Stimulated activated naive CD8-positive, alpha-beta T cell treated with anti-CD3 and anti-CD28 coated beads, Interleukin-15, Interleukin-2, amounts not matched to agents 100 U/mL and 50 U/mL, for 24 hours (primary cell): ENCODE data around the gene TRIM41.
"Not testable (repeated sequence)": the region's sequence is repeated elsewhere in the genome, so short reads cannot be mapped to it uniquely, and the experiment has no call there.

ENCODE experiments used
- ATAC-seq: fragments of 150-1000 bp; cut with Tn5 transposase; one replicate; pipeline ENCODE4 v1.10.0; 2021
- DNase-seq: peaks from one replicate; pipeline ENCODE4 v3.0.0; 2021

TRIM41 gene

DNA sequence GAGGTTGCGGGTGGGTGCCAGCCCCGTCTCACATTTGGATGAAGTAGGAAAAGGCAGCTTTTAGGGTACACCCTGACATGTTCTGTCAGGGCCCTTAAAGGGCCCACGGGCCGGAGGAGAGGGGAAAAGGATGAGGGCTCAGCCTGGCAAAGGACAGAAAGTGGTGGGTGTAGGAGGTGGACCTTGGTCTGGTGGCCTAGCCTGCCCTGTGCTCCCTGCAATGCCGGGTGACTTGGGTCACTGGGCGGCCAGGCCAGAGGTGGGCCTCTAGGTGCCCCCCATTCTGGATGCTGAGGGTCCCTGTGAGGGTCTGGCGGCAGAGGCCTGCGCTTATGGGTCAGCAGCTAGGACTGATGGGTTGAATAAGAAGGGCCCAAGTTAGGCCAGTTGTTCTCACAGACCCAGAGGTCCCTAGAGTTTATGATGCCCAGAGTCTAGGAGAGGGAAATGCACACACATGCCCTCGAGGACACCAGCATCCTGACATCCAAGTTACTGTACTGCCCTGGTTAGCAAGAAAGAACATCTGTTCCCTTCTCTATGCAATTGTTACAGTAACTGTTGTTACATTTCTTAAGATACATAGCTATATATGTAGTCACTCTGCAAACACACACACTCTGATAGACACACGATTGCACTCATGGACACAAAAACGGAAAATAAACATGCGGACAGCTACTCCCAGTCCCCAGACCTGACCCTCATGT, 30.6 kb upstream of the TRIM41 start:
- ATAC-seq: no peak
- no peak for DNase-seq

DNA sequence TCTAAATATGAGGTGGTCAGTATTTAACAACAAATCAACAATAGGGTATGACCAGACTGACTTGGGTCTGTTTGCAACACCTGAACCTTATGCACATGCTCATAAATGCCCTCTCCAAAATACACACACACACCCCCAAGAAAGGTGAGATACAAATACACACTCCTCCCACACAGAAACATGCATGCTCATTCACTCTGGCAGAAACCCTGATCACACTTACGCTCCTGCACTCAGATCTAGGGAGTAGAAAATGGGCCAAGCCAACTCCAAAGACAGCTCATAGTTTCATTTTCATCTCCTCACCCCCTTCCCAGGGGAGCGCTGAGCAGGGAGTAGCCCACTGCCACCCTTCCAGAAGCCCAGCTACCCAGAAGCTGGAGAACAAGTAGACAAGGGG, 29.4 kb upstream of the TRIM41 start:
- DNase-seq (no peak), ATAC-seq (no peak)

DNA sequence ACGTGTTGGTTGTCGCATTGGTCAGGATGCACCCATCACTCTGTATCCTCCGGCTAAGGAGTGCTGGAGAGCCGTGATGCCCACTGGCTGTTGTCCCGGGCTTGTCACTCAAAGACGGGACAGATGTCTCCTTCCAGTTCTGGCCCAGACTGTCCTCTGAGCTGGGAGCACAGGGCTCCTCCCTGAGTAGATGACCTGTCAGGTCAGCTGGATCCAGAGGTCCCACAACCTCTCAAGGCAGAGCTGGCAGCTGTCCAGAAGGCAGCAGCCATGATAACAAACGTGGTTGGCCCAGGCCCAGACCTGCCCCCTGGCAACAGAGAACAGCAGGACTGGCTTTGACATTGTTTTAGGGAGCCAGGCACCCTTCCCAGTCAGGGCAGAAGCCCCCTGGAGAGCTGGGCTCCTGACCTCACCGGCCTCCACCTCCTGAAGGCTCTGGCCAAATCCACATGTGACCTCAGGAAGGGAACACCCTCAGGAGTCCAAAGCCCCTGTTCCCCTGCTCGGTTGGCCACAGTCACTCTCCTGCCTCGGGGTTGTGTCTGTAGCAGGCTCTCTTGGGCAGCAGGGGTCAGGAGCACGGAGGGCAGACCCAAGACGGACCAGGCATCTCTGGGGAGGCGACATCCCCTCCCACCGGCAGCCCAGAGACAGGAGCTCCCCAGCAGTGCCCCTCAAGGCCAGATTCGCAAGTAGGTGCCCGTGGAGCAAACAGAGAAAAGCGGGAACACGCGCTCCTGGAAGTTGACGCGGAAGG, 28.4 kb upstream of the TRIM41 start:
- no peak for DNase-seq
- ATAC-seq: no peak

DNA sequence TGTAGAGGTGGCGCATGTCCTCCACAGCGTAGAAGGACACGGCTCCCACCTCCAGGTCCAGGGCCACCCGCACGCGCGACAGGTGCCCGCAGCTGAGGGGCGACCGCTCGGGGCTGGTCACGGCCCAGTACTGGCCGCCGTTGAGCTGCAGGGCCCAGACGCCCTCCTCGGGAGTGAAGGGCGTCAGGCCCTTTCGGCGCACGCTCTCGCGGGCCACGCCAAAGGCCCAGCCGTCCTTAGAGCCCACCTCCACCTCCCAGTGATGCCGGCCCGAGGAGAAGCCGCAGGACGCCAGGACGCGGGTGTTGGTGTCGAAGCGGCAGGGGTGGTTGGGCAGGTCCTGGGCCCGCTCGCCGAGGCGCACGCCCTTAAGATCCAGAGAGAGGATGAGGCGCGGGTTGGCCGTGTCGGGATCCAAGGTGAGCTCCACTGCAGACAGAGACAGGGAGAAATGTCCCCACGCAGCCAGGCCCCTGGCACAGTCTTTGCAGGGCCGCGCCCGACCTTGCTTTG, 27.8 kb upstream of the TRIM41 start:
- DNase-seq (no peak), ATAC-seq (no peak)

DNA sequence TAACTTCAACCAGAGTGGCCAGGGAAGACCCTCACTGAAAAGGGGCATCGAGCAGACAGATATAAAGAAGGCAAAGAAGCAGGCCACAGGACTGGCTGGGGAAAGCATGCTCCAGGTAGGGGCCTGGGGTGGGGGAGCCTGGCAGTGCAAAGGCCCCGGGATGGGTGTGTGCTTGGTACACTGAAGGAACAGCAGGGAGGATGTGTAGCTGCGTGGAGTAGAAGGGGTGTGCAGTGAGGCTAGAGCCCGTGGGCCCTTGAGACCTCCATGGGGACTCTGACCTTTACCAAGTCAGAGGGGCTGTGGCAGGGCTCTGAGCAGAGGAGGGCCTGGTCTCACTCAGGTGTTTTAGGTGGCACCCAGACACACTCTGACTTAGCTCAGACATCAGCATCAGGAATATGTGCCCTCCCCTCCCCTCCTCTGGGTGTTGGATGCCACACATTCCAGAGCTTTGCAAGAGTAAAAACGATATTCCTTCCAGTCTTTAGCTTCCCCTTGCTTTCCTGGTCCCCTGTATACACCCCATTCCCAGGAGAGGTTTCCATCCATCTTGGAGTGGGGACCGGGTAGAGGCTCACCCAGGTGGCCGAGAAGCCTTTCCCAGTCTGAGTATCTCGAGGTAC, 25.6 kb upstream of the TRIM41 start:
- ATAC-seq: no peak
- no peak for DNase-seq

DNA sequence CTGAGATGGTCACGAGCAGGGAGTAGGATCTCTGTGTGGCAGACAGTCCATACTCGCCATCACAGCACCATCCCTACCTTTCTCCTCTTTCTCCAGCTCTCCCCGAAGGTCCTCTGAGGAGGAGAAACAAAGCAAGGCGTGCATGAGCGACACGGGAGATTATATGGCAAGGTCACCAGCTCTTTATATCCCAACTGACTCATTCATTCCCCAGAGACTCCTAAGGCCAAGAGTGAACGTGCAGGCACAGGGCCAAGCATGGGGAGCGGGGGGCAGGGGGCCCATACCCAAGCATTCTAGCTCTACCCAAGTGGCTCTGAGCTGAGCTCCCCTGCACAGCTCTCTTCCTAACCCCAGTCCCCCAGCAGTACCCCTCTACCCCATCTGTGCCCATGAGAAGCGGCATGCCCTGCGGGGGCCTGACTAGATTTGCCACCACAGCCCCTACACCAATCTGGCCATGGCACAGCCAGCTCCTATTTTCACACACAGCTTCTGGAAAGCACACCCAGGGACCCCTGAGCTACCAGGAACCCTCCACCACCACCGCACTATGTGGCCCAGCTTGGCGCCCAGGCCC, 24.9 kb upstream of the TRIM41 start:
- no peak for ATAC-seq
- DNase-seq: no peak

DNA sequence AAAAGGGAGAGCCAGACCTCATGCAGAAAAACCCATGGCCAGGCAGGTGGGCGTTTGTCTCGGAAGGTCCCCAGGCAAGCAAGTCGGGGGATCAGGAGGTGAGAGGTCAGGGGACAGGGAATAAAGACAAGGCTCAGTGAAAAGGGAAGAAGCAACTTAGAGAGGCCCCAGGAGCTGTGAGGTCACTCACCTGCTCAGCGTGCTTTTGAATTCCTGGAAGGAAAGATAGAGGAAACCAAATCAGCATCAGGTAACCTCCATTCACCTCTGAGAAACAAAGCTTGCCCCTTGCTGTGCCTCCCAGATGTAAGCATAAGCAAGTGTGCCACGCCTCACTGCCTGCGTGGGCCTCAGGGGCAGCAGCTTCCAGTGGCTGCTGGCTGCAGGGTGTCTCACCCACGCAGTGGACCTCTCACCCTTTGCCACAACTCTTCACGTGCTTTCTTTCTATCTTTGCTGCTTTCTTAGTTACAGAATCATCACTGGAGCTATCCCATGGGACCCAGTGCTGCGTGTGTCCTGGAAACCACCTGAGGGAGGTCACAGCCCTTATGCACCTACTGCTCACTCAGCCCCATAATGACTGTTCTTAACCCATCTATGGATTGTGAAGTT, 24.1 kb upstream of the TRIM41 start:
- ATAC-seq (no peak), DNase-seq (no peak)

DNA sequence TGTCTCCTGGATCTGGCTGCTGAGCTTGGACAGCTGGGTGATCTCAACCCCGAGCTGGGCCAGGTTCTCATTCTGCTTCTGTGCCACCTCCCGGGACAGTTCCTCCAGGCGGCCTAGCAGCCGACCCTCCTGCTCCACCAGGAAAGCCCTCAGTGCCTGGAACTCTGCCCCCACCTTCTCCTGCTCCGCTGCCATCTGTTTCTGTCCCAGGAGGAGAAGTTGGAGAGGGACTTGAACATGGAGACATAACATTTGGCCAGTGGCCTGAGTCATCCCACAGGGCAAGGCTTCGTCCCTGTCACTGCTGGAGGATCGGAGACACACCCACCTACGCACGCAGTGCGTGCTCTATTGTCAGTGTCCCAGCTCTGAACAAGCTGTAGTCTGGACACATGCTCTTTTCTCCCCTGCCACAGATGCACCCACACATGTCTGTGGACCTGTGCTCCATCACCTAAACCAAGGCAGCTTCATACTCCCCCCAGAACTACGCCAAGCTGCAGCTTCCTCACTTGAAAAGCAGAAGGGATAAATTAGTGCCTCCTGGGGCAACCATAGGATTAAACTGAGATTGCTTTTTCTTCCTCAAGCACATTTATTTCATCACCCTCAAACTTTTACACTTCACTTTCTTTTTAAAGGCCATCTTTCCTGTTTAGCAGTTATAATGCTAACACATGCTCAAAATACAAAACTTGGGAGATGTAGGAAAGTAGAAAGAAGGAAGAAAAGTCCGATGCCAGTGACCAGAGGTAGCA, 23.0 kb upstream of the TRIM41 start:
- ATAC-seq (no peak), DNase-seq (no peak)

DNA sequence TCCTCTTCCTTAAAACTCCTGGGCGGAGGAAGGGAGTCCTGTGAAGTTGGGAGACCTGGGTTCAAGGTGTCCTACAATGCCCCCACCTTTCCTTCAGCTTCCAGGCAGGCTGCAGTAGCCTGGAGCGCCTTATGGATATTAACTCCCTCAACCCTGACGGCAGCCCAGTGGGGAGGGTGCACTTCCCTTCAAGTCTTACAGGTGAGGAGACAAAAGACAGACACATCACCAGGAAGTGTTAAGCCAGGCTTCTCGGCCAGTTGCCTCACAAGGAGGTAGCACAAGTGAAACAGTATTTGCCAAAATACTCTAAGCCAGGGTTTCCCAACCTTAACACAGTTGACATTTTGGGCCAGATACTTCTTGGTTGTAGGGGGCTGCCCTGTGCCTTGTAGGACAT, 22.3 kb upstream of the TRIM41 start:
- DNase-seq (no peak), ATAC-seq (no peak)

DNA sequence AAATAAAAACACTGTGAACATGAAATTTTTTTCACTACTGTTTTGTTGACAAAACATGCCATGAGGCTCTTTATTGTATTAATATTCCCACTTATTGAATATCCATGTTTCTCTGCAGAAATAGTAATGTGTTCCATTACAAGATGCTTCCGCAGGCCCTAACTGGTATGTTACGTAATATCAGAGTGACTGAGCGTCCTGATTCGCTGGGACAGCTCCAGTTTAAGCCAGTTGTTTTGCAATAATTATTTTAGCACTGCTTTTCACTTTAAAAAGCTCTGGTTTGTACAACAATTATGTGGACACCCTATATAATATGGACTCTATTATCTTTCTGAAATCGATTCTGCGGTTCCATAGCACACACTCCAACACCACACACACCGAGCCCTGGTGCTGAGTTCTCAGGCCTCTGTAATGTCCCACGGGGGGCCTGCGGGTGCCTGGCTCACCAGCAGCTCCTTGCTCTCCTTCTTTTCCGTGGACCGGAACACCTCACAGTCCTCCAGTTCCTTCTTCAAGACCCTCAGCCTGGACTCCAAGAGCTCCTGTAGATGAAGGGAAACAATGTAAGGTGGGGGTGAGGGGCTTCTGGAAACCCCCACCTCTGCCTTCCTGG, 19.9 kb upstream of the TRIM41 start:
- ATAC-seq (no peak), DNase-seq (no peak)

DNA sequence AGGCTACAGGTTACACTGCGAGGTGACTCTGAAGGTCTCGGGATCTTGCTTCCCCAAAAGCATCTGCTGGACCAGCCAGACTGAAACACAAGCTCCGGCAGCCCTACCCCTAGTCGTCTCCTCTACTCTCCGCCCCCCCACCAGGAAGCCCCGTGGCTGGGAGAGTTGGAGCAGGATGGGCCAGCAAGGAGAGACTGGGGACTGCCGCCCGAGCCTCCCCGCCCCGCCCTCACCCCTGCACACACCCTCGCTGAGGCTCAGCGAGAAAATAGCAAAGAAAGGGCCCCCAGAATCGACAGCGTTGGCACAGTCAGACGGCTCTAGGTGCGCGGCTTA, 19.3 kb upstream of the TRIM41 start:
- no peak for DNase-seq
- ATAC-seq: no peak

DNA sequence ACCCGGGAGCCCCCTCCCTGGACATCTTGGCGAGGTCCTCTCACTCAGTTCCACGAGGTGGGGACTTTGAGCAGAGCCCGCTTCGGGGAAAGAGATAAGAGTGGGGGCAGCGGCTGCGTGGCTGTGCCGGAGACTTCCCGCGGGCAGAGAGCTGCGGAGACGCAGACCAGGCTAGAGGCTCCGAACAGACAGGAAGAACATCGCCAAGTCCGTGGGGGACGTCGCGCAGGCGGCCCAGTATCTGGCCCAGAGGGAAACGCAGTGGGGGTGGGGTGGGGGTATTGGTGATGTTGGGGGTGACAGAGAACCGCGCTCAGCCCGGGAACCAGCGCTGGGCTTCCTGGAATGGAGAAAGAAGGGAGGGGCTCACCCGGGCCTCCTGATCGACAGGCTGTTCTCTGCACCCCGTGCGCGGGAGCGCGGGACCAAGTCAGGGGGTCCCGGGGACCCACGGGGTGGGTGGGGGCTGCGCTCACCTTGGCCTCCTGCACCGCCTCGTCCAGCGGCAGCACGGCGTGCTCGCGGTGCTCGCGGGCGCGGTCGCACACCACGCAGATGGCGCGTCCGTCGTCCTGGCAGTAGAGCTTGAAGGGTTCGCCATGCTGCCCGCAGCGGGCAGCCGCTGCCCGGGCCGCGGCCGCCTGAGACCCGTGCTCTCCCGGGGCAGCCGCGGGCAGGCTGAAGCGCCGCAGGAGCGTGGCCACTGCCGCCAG, 18.8 kb upstream of the TRIM41 start:
- no peak for ATAC-seq
- DNase-seq: no peak

DNA sequence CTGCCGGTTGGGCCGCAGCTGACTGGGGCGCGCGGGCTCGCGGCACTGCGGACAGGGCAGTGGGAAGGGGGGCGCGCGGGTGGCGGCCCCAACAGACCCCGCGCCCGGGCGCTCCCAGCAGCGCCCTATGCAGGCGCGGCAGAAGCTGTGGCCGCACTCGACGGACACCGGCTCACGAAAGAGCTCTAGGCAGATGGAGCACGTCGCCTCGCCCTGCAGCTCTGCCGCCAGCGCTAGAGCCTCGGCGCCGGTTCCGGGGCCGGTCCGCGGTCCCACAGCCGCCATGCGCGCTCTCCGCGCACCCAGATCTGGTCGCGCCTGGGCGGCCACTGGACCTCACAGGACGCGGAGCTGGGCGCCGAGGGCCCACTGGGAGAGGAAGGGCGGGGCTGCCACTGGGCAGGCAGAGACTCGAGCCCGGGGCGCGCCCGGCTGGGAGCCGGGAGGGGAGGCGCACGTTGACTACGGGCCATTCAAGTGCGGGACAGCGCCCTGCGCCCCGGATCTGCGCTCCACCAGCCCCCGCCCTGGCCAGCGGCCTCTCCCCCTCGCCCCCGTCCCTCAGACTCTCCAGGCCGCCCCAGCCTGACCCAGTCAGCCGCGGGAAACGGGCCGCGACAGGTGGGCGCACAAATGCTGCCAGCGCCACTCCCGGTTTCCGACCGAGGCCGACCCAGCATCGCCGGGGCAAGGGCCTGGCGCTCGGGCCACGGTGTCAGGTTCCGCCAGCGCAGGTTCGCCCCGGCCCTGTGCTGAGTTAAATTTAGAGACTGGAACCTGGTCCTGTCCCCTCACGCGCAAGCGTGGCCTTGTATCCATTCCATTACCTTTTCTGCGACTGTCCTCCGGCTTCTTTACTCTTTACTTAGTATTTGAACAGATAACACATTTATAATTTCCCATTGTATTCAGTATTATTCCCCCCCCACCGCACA, 18.0 kb upstream of the TRIM41 start, which contains the start of gene TRIM7:
Gene TRIM7 (minus strand): TSS at position 371 of the 935 bp plus-strand sequence. CDS start 86 bp downstream, at position 285.
- peak; percentile 58 for DNase-seq
- no peak for ATAC-seq

DNA sequence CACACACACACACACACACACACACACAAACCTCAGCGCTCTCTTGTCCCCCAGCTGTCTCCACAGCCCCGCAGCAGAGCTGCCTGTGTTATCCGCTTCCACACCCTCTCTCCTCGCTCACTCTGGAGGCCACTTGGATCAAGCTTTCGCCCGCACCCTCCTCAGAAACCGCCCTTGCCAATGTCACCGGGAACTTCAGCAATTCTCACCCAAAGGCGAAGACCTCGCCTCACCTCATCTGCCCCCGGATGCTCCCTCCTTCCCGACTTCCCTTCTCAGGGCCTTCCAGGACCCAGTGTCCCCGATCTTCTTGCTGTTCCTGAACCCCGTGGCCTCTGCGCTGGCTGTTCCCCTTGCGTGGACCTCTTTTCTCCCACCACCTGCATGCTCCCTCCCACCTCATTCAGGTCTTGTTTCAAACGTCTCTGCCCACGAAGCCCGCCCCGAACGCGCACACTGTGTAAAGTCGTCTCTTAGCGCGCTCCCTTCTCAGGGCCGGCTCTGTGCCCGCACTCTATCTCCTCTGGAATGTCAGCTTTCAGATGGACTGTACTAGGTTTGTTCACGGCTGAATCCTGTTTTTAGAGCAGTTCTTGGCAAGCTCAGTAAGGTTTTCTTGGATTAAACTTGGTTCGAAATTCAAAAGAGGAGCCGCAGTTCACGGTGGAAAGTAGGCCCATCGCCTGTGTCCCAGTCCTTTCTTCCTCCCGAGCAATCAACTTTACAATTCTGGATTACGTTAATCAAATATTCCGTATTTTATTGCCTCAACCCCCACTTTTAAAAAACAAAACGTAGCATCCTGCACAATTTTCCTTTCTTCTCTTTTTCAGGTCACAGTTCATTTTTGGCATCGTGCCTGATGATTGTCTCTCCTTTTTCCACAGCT, 17.1 kb upstream of the TRIM41 start:
- no peak for ATAC-seq
- DNase-seq: no peak

DNA sequence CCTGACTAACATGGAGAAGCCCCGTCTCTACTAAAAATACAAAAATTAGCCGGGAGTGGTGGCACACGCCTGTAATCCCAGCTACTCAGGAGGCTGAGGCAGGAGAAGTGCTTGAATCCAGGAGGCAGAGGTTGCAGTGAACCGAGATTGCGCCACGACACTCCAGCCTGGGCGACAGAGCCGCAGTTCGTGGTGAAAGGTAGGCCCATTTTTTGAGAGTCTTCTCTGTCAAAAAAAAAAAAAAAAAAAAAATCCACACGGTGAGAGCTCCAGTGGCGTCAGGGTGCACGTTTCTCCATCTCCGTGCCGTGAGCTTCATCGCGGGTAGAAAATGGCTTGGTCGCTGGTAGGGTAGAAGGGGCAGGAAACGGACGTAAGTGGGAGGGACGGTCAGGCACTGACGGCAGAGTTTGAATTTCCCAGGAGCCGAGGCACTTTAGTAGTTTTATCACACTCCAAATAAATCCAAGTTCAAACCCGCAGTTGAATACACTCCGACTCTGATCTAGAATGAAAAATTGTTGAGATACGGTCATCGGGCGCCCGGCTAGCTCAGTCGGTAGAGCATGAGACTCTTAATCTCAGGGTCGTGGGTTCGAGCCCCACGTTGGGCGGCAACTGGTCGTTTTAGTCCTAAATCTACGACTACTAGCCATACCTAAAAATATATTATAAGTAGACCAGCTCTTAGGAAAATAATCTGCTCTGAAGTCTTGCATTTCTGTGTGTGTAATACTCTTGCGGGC, 15.7 kb upstream of the TRIM41 start:
- ATAC-seq (peak; percentile 80), DNase-seq (peak; percentile 89)

DNA sequence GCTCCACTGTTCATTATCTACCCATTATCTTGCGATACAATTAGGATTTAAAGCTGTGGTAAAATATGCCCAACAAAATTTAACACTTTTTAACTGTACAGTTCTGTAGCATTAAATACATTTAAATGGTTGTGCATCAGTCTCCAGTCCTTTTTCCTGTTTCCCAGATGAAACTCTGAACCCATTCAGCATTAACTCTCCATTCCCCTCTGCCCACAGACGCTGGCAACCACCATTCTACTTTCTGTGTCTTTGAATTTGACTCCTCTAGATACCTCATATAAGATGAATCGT, 15.2 kb upstream of the TRIM41 start:
- no peak for ATAC-seq

DNA sequence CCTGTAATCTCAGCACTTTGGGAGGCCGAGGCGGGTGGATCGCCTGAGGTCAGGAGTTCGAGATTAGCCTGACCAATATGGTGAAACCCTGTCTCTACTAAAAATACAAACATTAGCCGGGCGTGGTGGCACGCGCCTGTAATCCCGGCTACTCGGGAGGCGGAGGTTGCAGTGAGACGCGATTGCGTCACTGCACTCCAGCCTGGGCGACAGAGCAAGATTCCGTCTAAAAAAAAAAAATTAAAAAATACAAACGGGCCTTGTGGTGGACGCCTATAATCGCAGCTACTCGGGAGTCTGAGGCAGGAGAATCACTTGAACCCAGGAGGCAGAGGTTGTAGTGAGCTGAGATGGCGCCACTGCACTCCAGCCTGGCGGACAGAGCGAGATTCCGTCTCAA, 14.1 kb upstream of the TRIM41 start:
- not testable (repeated sequence) for DNase-seq, ATAC-seq

More for the DNA sequence above, 15.2 kb upstream of the TRIM41 start:
- DNase-seq: no peak

DNA sequence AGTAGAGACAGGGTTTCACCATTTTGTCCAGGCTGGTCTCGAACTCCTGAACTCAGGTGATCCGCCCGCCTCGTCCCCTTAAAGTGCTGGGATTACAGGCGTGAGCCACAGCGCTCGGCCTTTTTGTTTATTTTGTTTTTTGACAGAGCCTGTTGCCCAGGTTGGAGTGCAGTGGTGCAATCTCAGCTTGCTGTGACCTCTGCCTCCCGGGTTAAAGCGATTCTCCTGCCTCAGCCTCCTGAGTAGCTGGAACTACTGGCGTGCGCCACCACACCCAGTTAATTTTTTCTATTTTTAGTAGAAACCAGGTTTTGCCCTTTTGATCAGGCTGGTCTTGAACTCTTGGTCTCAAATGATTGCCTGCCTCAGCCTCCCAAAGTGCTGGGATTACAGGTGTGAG, 12.9 kb upstream of the TRIM41 start:
- not testable (repeated sequence) for DNase-seq, ATAC-seq
